ENCODE results near the gene SREBF1. TPM values are rescaled to one million over a fixed set of nuclear protein-coding genes. Genes with fewer than 3 reads are reported as not detected.

Gene SREBF1
- total and polyA plus RNA-seq, 2 of the 8 experiments (the other 6 are each of a cell fraction or from before 2014, with no cell fraction given), result 28.6 to 70.8 TPM

DNA sequence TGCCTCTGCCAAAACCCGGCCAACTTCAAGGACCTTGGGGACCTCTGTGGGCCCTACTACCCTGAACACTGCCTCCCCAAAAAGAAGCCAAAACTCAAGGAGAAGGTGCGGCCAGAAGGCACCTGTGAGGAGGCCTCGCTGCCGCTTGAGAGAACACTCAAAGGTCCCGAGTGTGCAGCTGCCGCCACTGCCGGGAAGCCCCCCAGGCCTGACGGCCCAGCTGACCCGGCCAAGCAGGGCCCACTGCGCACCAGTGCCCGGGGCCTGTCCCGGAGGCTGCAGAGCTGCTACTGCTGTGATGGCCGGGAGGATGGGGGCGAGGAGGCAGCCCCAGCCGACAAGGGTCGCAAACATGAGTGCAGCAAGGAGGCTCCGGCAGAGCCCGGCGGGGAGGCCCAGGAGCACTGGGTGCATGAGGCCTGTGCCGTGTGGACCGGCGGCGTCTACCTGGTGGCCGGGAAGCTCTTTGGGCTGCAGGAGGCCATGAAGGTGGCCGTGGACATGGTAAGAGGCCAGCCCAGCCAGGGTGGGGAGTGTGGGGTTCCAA, 38.7 kb downstream of the SREBF1 start:
- CTCF ChIA-PET (ENCODE audit: partially characterized antibody), result interaction anchor here (0.6 to 2.6 kb wide), 4 partner anchors 15 to 69 kb away, joined by 3 to 10 read pairs (median 4); no protein-coding TSS in a partner anchor
- no peaks in the 10 kb centered on the region for H4K20me1 ChIP-seq (replicated peaks in 1 of 2; ENCODE audit: control insufficient read depth in 1 of 2, insufficient read depth in 2 of 2, low read length in 2 of 2)
- H3K14ac ChIP-seq (ENCODE audit: insufficient read length), result no peak overlapping the region
- H3K4me1 ChIP-seq (replicated peaks in 1 of 4; ENCODE audit: control insufficient read depth in 3 of 4, insufficient read depth in 4 of 4, low read length in 3 of 4), result peaks cover 0 to 12% (median 4%) of the 10 kb centered on the region in 4 experiments; a peak in 5 of 7 replicates
- DNase-seq (ENCODE audit: low read depth in 1 of 2, low spot score in 2 of 2) (no peak), FAIRE-seq (no peak)
- H3K9ac ChIP-seq (replicated peaks in 1 of 4; ENCODE audit: extremely low read depth in 1 of 4, low read depth in 3 of 4, low read length in 3 of 4), result no peak overlapping the region
- peaks cover 0 to 13% (median 7%) of the 10 kb centered on the region in 4 experiments; a peak in 4 of 7 replicates for H3K27me3 ChIP-seq (replicated peaks in 1 of 4; ENCODE audit: control insufficient read depth in 3 of 4, extremely low read depth in 1 of 4, insufficient read depth in 3 of 4, low read length in 3 of 4)
- POLR2A ChIA-PET (ENCODE audit: partially characterized antibody), result interaction anchor here (1.1 to 1.2 kb wide), 2 partner anchors 12 to 49 kb away, joined by 3 to 5 read pairs; no protein-coding TSS in a partner anchor
- no peak overlapping the region for H2BK12ac ChIP-seq (ENCODE audit: low read depth, low read length)
- H3K4ac ChIP-seq (replicated peaks; ENCODE audit: insufficient read length, low read depth, low read length), result no peak overlapping the region
- H2AK5ac ChIP-seq (ENCODE audit: low read depth, low read length), result no peak overlapping the region
- H3K79me1 ChIP-seq (ENCODE audit: low read depth, low read length), result no peaks in the 10 kb centered on the region
- no peak overlapping the region for H2AFZ ChIP-seq (ENCODE audit: low read length)
- no peak overlapping the region for H2BK20ac ChIP-seq (ENCODE audit: low read length)
- no peak overlapping the region for H3K56ac ChIP-seq (replicated peaks; ENCODE audit: insufficient read length, low read depth, low read length)
- H3K4me2 ChIP-seq (ENCODE audit: insufficient read depth in 1 of 2, low read depth in 2 of 2, low read length in 2 of 2), result no peak overlapping the region
- no peak overlapping the region for H4K91ac ChIP-seq (replicated peaks; ENCODE audit: insufficient read length, low read length)
- H3K36me3 ChIP-seq (ENCODE audit: control insufficient read depth in 2 of 4, insufficient read depth in 4 of 4, low read length in 3 of 4), result no peaks in the 10 kb centered on the region
- no peaks in the 10 kb centered on the region for H3K9me3 ChIP-seq (ENCODE audit: insufficient read depth in 2 of 2, low read depth in 1 of 2, low read length in 1 of 2)
- no peak overlapping the region for H3K18ac ChIP-seq (ENCODE audit: extremely low read depth, low read length)
- H3K23me2 ChIP-seq (ENCODE audit: low read depth, low read length), result no peaks in the 10 kb centered on the region
- no peak overlapping the region for H2BK5ac ChIP-seq (ENCODE audit: low read depth, low read length)
- no peak overlapping the region; the same call in 1 of the 2 replicates for H4K8ac ChIP-seq (ENCODE audit: extremely low read depth, insufficient read depth, low read length)
- H3K27ac ChIP-seq (ENCODE audit: low read depth, low read length), result no peak overlapping the region
- no peak for TF ChIP-seq E2F6 (IDR thresholded peaks at IDR 0.05)
- no peak for TF ChIP-seq CHD2 (IDR thresholded peaks at IDR 0.05; ENCODE audit: low read length)
- no peak for TF ChIP-seq RNF2 (IDR thresholded peaks at IDR 0.05; ENCODE audit: borderline replicate concordance, low read depth, low read length, missing control alignments, poor library complexity, severe bottlenecking)
- TF ChIP-seq ASH2L (IDR thresholded peaks at IDR 0.05; ENCODE audit: low read length), result no peak
- TF ChIP-seq ZNF274 (IDR thresholded peaks at IDR 0.05; ENCODE audit: borderline replicate concordance, extremely low read depth, low read length), result no peak
- TF ChIP-seq GABPA (IDR thresholded peaks at IDR 0.05; ENCODE audit: borderline replicate concordance, insufficient read depth, low read length), result no peak
- no peak for TF ChIP-seq POU5F1 (IDR thresholded peaks at IDR 0.05; ENCODE audit: low read depth, low read length)
- TF ChIP-seq BACH1 (IDR thresholded peaks at IDR 0.05; ENCODE audit: low read length), result no peak
- no peak overlapping the region for H2BK120ac ChIP-seq (replicated peaks; ENCODE audit: low read depth, low read length)
- no peak overlapping the region for H3K4me3 ChIP-seq (ENCODE audit: extremely low read depth in 1 of 4, insufficient read depth in 2 of 4, low read depth in 3 of 4, low read length in 4 of 4)
- H3K79me2 ChIP-seq (ENCODE audit: control insufficient read depth in 1 of 2, insufficient read depth in 2 of 2, low read length in 2 of 2), result no peaks in the 10 kb centered on the region
- no peak overlapping the region for H4K5ac ChIP-seq (ENCODE audit: insufficient read length, low read depth, low read length)
- WGBS, 2 experiments (ENCODE audit: extremely low coverage in 1 of 2, insufficient coverage in 1 of 2, insufficient read length in 1 of 2, insufficient replicate concordance in 2 of 2, low coverage in 1 of 2, low lambda C conversion rate in 2 of 2, missing lambda C conversion rate in 1 of 2), result 86% methylated on average over 16 of the region's 25 CpGs; no CpG with 5 or more reads in 1 of the 2 experiments
- H2BK15ac ChIP-seq (ENCODE audit: low read length), result no peak overlapping the region
- H3K23ac ChIP-seq (ENCODE audit: insufficient read length), result no peak overlapping the region
